IMR-90 (cell line): ENCODE data around the gene RASL10A.

ENCODE experiments used
- BHLHE40 ChIP-seq: fragments of 150-350 bp; IDR thresholded peaks from 2 replicates; pipeline ENCODE4 v1.6.1; 2016; ENCODE audit warnings: mild to moderate bottlenecking, low read depth, low read length
- CEBPB ChIP-seq: IDR thresholded peaks from 2 replicates; pipeline ENCODE4 v1.6.1; 2012; ENCODE audit warnings: low read depth, low read length, improper control_type of control experiment
- CHD1 ChIP-seq: IDR thresholded peaks from 2 replicates; pipeline ENCODE4 v1.6.1; 2012; ENCODE audit warnings: low read depth, low read length, improper control_type of control experiment
- MAFK ChIP-seq: IDR thresholded peaks from 2 replicates; pipeline ENCODE4 v1.6.1; 2012; ENCODE audit warnings: low read depth, low read length, improper control_type of control experiment
- MXI1 ChIP-seq: IDR thresholded peaks from 2 replicates; pipeline ENCODE4 v1.6.1; 2012; ENCODE audit warnings: low read depth, mild to moderate bottlenecking, low read length, moderate library complexity, borderline replicate concordance
- POLR2A ChIP-seq: IDR thresholded peaks from 2 replicates; pipeline ENCODE4 v1.6.1; 2012; ENCODE audit warnings: mild to moderate bottlenecking, low read depth, low read length
- RAD21 ChIP-seq: IDR thresholded peaks from 2 replicates; pipeline ENCODE4 v1.6.1; 2012; ENCODE audit warnings: low read length, improper control_type of control experiment
- RCOR1 ChIP-seq: IDR thresholded peaks from 2 replicates; pipeline ENCODE4 v1.6.1; 2012; ENCODE audit warnings: mild to moderate bottlenecking, low read length, improper control_type of control experiment; ENCODE audit not compliant: insufficient replicate concordance
- RFX5 ChIP-seq: IDR thresholded peaks from 2 replicates; pipeline ENCODE4 v1.8.0; 2012; ENCODE audit warnings: low read depth, mild to moderate bottlenecking, low read length, moderate library complexity
- SMC3 ChIP-seq: fragments of 150-350 bp; IDR thresholded peaks from 2 replicates; pipeline ENCODE4 v1.6.1; 2016; ENCODE audit warnings: low read depth, mild to moderate bottlenecking, antibody characterized with exemption, low read length, moderate library complexity
- TF ChIP-seq, protein P1 (sequence below): conservative IDR thresholded peaks from 2 replicates; pipeline ENCODE4 v1.5.1; 2012; ENCODE audit warnings: mild to moderate bottlenecking, low read depth, low read length, improper control_type of control experiment
- TF ChIP-seq, protein P2 (sequence below): fragments of 150-350 bp; IDR thresholded peaks from 2 replicates; pipeline ENCODE4 v1.6.1; 2016; ENCODE audit warnings: low read depth, mild to moderate bottlenecking, low read length, moderate library complexity, borderline replicate concordance

DNA sequence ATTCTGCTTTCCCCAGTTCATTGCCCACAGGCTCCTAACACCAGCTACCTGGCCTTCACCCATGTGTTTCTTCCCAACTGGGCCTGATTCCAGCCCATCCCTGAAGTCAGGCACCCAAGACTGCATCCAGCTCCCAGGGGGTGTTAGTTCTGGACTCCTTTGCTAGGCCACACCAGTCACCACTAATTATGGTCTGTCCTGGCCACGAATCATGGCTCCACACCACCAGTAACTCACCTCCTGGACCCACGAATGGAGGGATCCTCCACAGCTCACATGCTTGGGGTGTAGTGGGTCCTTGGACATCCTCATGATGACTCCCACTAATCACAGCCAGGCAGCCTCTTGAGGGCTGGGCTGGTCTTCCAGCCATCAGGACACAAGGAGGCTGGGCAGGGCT is 3.6 kb upstream of the RASL10A start:
- TF ChIP-seq, protein P1, sequence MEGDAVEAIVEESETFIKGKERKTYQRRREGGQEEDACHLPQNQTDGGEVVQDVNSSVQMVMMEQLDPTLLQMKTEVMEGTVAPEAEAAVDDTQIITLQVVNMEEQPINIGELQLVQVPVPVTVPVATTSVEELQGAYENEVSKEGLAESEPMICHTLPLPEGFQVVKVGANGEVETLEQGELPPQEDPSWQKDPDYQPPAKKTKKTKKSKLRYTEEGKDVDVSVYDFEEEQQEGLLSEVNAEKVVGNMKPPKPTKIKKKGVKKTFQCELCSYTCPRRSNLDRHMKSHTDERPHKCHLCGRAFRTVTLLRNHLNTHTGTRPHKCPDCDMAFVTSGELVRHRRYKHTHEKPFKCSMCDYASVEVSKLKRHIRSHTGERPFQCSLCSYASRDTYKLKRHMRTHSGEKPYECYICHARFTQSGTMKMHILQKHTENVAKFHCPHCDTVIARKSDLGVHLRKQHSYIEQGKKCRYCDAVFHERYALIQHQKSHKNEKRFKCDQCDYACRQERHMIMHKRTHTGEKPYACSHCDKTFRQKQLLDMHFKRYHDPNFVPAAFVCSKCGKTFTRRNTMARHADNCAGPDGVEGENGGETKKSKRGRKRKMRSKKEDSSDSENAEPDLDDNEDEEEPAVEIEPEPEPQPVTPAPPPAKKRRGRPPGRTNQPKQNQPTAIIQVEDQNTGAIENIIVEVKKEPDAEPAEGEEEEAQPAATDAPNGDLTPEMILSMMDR, result no peak
- no peak for TF ChIP-seq POLR2A
- TF ChIP-seq BHLHE40, result no peak
- no peak for TF ChIP-seq CHD1
- no peak for TF ChIP-seq RCOR1
- no peak for TF ChIP-seq SMC3
- TF ChIP-seq MAFK, result no peak
- no peak for TF ChIP-seq CEBPB
- TF ChIP-seq MXI1, result no peak
- TF ChIP-seq RAD21, result no peak
- TF ChIP-seq, protein P2, sequence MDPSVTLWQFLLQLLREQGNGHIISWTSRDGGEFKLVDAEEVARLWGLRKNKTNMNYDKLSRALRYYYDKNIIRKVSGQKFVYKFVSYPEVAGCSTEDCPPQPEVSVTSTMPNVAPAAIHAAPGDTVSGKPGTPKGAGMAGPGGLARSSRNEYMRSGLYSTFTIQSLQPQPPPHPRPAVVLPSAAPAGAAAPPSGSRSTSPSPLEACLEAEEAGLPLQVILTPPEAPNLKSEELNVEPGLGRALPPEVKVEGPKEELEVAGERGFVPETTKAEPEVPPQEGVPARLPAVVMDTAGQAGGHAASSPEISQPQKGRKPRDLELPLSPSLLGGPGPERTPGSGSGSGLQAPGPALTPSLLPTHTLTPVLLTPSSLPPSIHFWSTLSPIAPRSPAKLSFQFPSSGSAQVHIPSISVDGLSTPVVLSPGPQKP, result no peak
- no peak for TF ChIP-seq RFX5
